ENCODE data around the gene SHLD2.
"Not testable (repeated sequence)": the region's sequence is repeated elsewhere in the genome, so short reads cannot be mapped to it uniquely, and the experiment has no call there.

DNA sequence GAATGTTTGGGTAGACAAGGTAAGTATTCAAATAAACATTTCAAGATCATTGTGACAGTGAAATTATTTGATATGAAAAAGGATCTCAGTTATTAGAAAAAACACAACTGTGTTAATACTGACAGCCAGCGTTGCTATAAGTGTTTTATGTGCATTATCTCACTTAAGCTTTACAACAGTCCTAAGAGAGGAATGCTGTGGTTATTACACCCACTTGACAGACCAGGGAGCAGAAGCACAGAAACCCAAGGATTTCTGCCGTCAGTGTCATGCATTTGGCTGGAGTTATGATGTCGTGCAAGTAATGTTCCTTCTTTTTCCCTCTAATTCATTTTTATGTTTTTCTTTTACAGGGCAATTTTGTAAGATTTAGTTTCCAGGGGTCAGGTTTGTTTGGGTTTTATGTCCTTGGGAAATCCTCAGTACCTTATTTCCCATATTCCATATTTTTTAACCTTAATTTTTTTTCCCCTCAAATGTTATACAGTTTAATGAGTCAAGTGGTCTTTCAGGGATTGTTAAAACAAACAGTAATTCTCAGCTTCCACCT is 32.7 kb downstream of the SHLD2 start:
- not testable (repeated sequence) for TF ChIP-seq EP300 (IDR thresholded peaks at IDR 0.05)
- TF ChIP-seq, protein P1, sequence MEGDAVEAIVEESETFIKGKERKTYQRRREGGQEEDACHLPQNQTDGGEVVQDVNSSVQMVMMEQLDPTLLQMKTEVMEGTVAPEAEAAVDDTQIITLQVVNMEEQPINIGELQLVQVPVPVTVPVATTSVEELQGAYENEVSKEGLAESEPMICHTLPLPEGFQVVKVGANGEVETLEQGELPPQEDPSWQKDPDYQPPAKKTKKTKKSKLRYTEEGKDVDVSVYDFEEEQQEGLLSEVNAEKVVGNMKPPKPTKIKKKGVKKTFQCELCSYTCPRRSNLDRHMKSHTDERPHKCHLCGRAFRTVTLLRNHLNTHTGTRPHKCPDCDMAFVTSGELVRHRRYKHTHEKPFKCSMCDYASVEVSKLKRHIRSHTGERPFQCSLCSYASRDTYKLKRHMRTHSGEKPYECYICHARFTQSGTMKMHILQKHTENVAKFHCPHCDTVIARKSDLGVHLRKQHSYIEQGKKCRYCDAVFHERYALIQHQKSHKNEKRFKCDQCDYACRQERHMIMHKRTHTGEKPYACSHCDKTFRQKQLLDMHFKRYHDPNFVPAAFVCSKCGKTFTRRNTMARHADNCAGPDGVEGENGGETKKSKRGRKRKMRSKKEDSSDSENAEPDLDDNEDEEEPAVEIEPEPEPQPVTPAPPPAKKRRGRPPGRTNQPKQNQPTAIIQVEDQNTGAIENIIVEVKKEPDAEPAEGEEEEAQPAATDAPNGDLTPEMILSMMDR (IDR thresholded peaks at IDR 0.05) = not testable (repeated sequence)

Measured in ovary (tissue), 3 donors.